MM.1S (cell line): ENCODE results near the gene TMEM14A.

Experiments used
- DNase-seq: peaks from one replicate; pipeline ENCODE4 v3.0.0-alpha.2; 2015
- H2AFZ ChIP-seq: fragments of 300-600 bp; sonication (generic); 2 replicates; pipeline ENCODE4 v1.6.0; 2016; ENCODE audit warnings: antibody characterized with exemption, low read length
- H3F3A ChIP-seq: fragments of 300-600 bp; sonication (generic); 2 replicates; pipeline ENCODE4 v1.6.1; 2016; ENCODE audit warnings: mild to moderate bottlenecking, antibody characterized with exemption, low read length, moderate library complexity, mixed read lengths; ENCODE audit not compliant: insufficient read depth
- H3K27ac ChIP-seq: fragments of 300-600 bp; sonication (generic); 2 replicates; pipeline ENCODE4 v1.5.1; 2016; ENCODE audit warnings: mild to moderate bottlenecking, low read length
- H3K27me3 ChIP-seq: fragments of 300-600 bp; sonication (generic); replicated peaks from 2 replicates; pipeline ENCODE4 v1.6.0; 2016; ENCODE audit warnings: low read length; ENCODE audit not compliant: insufficient read depth
- H3K36me3 ChIP-seq: fragments of 300-600 bp; sonication (generic); replicated peaks from 2 replicates; pipeline ENCODE4 v1.6.1; 2016; ENCODE audit warnings: mild to moderate bottlenecking, low read length, mixed read lengths; ENCODE audit not compliant: insufficient read depth
- H3K4me1 ChIP-seq: fragments of 300-600 bp; sonication (generic); 2 replicates; pipeline ENCODE4 v1.6.1; 2016; ENCODE audit warnings: low read length, mixed read lengths
- H3K4me2 ChIP-seq: fragments of 300-600 bp; sonication (generic); 2 replicates; pipeline ENCODE4 v1.6.0; 2016; ENCODE audit warnings: low read depth, low read length
- H3K4me3 ChIP-seq: fragments of 300-600 bp; sonication (generic); 2 replicates; pipeline ENCODE4 v1.5.1; 2016; ENCODE audit warnings: low read length, mixed read lengths
- H3K79me2 ChIP-seq: fragments of 300-600 bp; sonication (generic); 2 replicates; pipeline ENCODE4 v1.6.1; 2016; ENCODE audit warnings: mixed run types, low read length, mixed read lengths
- H3K9ac ChIP-seq: fragments of 300-600 bp; sonication (generic); 2 replicates; pipeline ENCODE4 v1.6.1; 2016; ENCODE audit warnings: low read length, mixed read lengths
- H3K9me2 ChIP-seq: fragments of 300-600 bp; sonication (generic); replicated peaks from 2 replicates; pipeline ENCODE4 v1.6.1; 2016; ENCODE audit warnings: mild to moderate bottlenecking, low read length, mixed read lengths; ENCODE audit not compliant: insufficient read depth
- H3K9me3 ChIP-seq: fragments of 300-600 bp; sonication (generic); replicated peaks from 2 replicates; pipeline ENCODE4 v1.6.1; 2016; ENCODE audit warnings: mild to moderate bottlenecking, low read length, mixed read lengths; ENCODE audit not compliant: insufficient read depth
- H4K20me1 ChIP-seq: fragments of 300-600 bp; sonication (generic); 2 replicates; pipeline ENCODE4 v1.6.1; 2016; ENCODE audit warnings: mild to moderate bottlenecking, low read length, moderate library complexity, mixed read lengths; ENCODE audit not compliant: insufficient read depth
- EZH2 ChIP-seq: fragments of 300-600 bp; sonication (generic); optimal IDR thresholded peaks from 2 replicates; pipeline ENCODE3; 2017; ENCODE audit warnings: low read depth, mild to moderate bottlenecking, antibody characterized with exemption, low read length, mixed read lengths
- EZH2phosphoT487 ChIP-seq: fragments of 300-600 bp; sonication (generic); IDR thresholded peaks from 2 replicates; pipeline ENCODE4 v1.6.1; 2018; ENCODE audit warnings: antibody characterized with exemption, low read length
- TF ChIP-seq, protein P1 (sequence below): fragments of 300-600 bp; sonication (generic); IDR thresholded peaks from 2 replicates; pipeline ENCODE4 v1.5.1; 2016; ENCODE audit warnings: antibody characterized with exemption, low read length, mixed read lengths

The TMEM14A gene

GRCh38 chr6:52666071-52666470 lies 4.8 kb upstream of the TMEM14A start:
- peaks cover 31% of the 10 kb centered on the region for H3K4me1 ChIP-seq
- H3K27me3 ChIP-seq, result no peaks in the 10 kb centered on the region
- H4K20me1 ChIP-seq, result no peaks in the 10 kb centered on the region
- peaks cover 62% of the 10 kb centered on the region for H3F3A ChIP-seq
- H3K9ac ChIP-seq, result peak overlapping the region; percentile 97
- no peaks in the 10 kb centered on the region for H3K9me2 ChIP-seq
- H3K36me3 ChIP-seq, result 0 out of 2 replicates have a peak, but pooled peaks cover 4% of the 10 kb centered on the region
- H3K4me3 ChIP-seq, result peak overlapping the region; percentile 92
- peak; percentile 15 for DNase-seq
- H3K79me2 ChIP-seq, result peaks cover 50% of the 10 kb centered on the region
- no peak overlapping the region for H2AFZ ChIP-seq
- TF ChIP-seq EZH2 (no peak), EZH2phosphoT487 (no peak)
- TF ChIP-seq, protein P1, sequence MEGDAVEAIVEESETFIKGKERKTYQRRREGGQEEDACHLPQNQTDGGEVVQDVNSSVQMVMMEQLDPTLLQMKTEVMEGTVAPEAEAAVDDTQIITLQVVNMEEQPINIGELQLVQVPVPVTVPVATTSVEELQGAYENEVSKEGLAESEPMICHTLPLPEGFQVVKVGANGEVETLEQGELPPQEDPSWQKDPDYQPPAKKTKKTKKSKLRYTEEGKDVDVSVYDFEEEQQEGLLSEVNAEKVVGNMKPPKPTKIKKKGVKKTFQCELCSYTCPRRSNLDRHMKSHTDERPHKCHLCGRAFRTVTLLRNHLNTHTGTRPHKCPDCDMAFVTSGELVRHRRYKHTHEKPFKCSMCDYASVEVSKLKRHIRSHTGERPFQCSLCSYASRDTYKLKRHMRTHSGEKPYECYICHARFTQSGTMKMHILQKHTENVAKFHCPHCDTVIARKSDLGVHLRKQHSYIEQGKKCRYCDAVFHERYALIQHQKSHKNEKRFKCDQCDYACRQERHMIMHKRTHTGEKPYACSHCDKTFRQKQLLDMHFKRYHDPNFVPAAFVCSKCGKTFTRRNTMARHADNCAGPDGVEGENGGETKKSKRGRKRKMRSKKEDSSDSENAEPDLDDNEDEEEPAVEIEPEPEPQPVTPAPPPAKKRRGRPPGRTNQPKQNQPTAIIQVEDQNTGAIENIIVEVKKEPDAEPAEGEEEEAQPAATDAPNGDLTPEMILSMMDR, result no peak
- H3K27ac ChIP-seq, result peak overlapping the region; percentile 82
- no peaks in the 10 kb centered on the region for H3K9me3 ChIP-seq
- H3K4me2 ChIP-seq, result peak overlapping the region; percentile 93

DNA sequence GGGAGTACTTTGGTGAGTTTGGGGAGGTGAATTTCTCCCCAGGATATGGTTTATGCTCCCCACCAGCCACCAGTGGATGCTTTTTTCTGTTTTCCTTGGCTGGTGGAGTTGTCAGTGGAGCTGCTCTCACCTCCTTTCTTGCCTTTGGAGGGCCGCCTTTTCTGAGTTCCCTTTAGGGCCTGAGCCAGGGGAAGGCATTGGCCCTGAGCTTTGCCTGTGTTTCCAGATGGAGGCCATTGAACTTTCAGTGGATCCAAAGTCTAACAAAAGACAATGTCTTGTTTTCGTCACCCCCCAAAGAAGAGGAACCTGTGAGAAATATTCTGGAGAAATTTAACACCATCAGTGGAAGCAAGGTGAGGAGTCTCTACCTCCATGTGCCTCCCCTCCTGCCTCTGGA lies 4.4 kb upstream of the TMEM14A start:
- TF ChIP-seq EZH2, result no peak
- no peak for TF ChIP-seq EZH2phosphoT487
- TF ChIP-seq, protein P1, result no peak
- Histone ChIP-seq H3F3A (peaks cover 62% of the 10 kb centered on the region), H3K4me3 (peak overlapping the region; percentile 92), H3K27ac (peak overlapping the region; percentile 82), H3K9ac (peak overlapping the region; percentile 97), H3K4me2 (peak overlapping the region; percentile 93), H3K4me1 (peaks cover 34% of the 10 kb centered on the region), H2AFZ (no peak overlapping the region), H3K27me3 (no peaks in the 10 kb centered on the region), H3K9me2 (no peaks in the 10 kb centered on the region), H4K20me1 (no peaks in the 10 kb centered on the region), H3K9me3 (no peaks in the 10 kb centered on the region), H3K36me3 (0 out of 2 replicates have a peak, but pooled peaks cover 4% of the 10 kb centered on the region), H3K79me2 (peaks cover 53% of the 10 kb centered on the region)
- DNase-seq, result peak; percentile 9

DNA sequence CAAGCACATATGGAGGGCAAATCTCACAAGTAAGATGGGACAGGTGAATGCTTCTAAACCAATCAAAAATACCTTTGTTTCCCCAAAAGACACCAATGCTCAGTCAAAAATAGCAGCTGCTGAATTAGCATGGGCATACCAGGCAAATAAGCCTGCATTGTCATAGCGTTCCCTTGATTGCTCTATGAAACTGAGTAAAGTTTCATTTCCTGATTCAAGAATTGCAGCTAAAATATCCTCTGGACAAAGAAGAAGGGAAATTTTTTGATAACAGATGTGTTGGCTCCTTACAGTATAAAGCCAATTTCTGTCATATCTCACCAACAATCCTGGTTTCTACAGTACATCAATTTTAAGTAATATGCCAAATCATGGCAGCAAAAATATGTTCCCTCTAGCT lies 3.3 kb upstream of the TMEM14A start:
- H3K4me3 ChIP-seq, result peak overlapping the region; percentile 92
- H4K20me1 ChIP-seq, result no peaks in the 10 kb centered on the region
- peaks cover 61% of the 10 kb centered on the region for H3K79me2 ChIP-seq
- peak; percentile 68 for DNase-seq
- no peak overlapping the region for H2AFZ ChIP-seq
- H3K27me3 ChIP-seq, result no peaks in the 10 kb centered on the region
- peak overlapping the region; percentile 93 for H3K4me2 ChIP-seq
- peaks cover 58% of the 10 kb centered on the region for H3F3A ChIP-seq
- H3K27ac ChIP-seq, result peak overlapping the region; percentile 82
- TF ChIP-seq EZH2 (no peak), EZH2phosphoT487 (no peak)
- TF ChIP-seq, protein P1, result no peak
- H3K9me2 ChIP-seq, result no peaks in the 10 kb centered on the region
- H3K36me3 ChIP-seq, result 0 out of 2 replicates have a peak, but pooled peaks cover 4% of the 10 kb centered on the region
- H3K9ac ChIP-seq, result peak overlapping the region; percentile 97; the same call in 1 of the 2 replicates
- H3K4me1 ChIP-seq, result peaks cover 38% of the 10 kb centered on the region
- H3K9me3 ChIP-seq, result no peaks in the 10 kb centered on the region
